Nucleus accumbens (tissue), 56 donors: ENCODE measurements around the gene STMN3.
"Not testable (repeated sequence)": the region's sequence is repeated elsewhere in the genome, so short reads cannot be mapped to it uniquely, and the experiment has no call there.

ENCODE experiments used
- DNase-seq, 56 donors: peaks; one replicate each; lab custom pipeline; 2025; lab: John Stamatoyannopoulos, UW

The STMN3 gene

GRCh38 chr20:63640686-63641085 is 12.5 kb downstream of the STMN3 start:
- DNase-seq = not testable (repeated sequence)

GRCh38 chr20:63640086-63640485 is 13.1 kb downstream of the STMN3 start:
- no peak for DNase-seq

- no peak for DNase-seq
These were observed 13.9 kb downstream of the STMN3 start for GRCh38 chr20:63639093-63639975.

GRCh38 chr20:63636752-63637628 is 16.2 kb downstream of the STMN3 start:
- no peak for DNase-seq

- no peak for DNase-seq
These were observed 17.6 kb downstream of the STMN3 start for GRCh38 chr20:63635431-63636141.

GRCh38 chr20:63633732-63634131 is 19.5 kb downstream of the STMN3 start:
- DNase-seq = no peak

- DNase-seq = not testable (repeated sequence)
These were observed 21.8 kb downstream of the STMN3 start for GRCh38 chr20:63631426-63631825.

- not testable (repeated sequence) for DNase-seq
These were observed 22.3 kb downstream of the STMN3 start for GRCh38 chr20:63630956-63631355.

GRCh38 chr20:63628246-63628975 is 24.8 kb downstream of the STMN3 start:
- peak in 22 of 56 donors; percentile 8 to 49 (median 27) for DNase-seq

GRCh38 chr20:63627751-63628245 is 25.4 kb downstream of the STMN3 start:
- DNase-seq = peak in 1 of 56 donors; percentile 11

GRCh38 chr20:63627129-63627750 is 26.0 kb downstream of the STMN3 start:
- peak in 52 of 56 donors; percentile 44 to 93 (median 84) for DNase-seq

GRCh38 chr20:63626424-63627128 is 26.6 kb downstream of the STMN3 start, which contains the start of gene GMEB2:
Gene GMEB2 (minus strand): TSS chr20:63627101. CDS start chr20:63619397, 7,704 bp downstream.
- peak in 52 of 56 donors; percentile 40 to 91 (median 82) for DNase-seq

- peak in 5 of 56 donors; percentile 8 to 14 (median 9) for DNase-seq
These were observed 27.3 kb downstream of the STMN3 start for GRCh38 chr20:63625771-63626423.

- DNase-seq = no peak
These were observed 28.7 kb downstream of the STMN3 start for GRCh38 chr20:63624486-63624885.

GRCh38 chr20:63622732-63623131 is 30.5 kb downstream of the STMN3 start:
- DNase-seq = no peak

- no peak for DNase-seq
These were observed 31.1 kb downstream of the STMN3 start for GRCh38 chr20:63622096-63622495.

GRCh38 chr20:63620991-63621390 is 32.2 kb downstream of the STMN3 start:
- no peak for DNase-seq

GRCh38 chr20:63619505-63619904 is 33.7 kb downstream of the STMN3 start:
- no peak for DNase-seq
